Measurements from ENCODE around the gene CHRND. TPM values are rescaled to one million over a fixed set of nuclear protein-coding genes. Genes with fewer than 3 reads are reported as not detected.

CHRND gene
- total RNA-seq, 1 experiment from 2014 or later = not detected

- in situ Hi-C loops (cut with HindIII; ENCODE audit: low pct_unique_long_range_greater_than_20kb, low sequenced_read_pairs) = no loop called here
- DNase-seq (ENCODE audit: low read depth) = no peak
These were observed 39.2 kb upstream of the CHRND start for GRCh38 chr2:232486558-232487384.

DNA sequence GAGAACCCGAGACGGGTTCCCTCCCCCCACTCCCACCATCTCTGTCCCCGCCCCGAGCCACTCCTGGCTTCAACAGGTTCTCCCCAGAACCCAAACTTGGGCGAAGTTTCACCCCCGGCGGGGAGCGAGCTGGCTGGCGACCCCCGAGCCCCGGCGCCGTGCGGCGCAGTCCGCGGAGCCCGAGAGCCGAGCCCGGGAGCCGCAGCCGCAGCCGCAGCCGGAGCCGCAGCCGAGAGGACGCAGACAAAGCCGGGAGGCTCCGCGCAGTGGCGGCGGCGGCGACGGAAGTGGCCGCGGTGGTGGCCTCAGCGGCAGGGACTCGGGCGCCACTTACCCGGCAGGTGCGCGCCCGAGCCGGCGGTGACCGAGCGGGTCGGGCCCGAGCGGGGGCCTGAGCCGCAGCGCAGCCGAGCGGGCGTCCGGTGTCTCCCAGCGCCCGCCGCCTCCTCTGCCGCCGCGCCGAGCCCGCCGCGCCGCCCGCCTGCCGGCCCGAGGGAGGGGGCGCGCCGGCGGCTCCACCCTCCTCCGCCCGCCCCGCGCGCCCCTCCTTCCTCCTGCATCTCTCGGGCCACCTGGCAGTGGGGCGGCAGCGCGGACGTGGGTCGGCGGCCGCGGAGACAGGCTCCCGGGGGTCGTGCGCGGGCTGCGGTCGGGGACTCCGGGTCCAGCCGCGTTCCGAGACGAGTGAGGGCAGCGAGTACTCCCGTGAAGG, 38.4 kb upstream of the CHRND start, which contains the start of gene ECEL1:
TSS of gene ECEL1 (minus strand) at position 450 of the 712 bp plus-strand sequence. CDS start 1,181 bp downstream, outside the sequence.
- DNase-seq (ENCODE audit: low read depth) = no peak
- in situ Hi-C loops (cut with HindIII; ENCODE audit: low pct_unique_long_range_greater_than_20kb, low sequenced_read_pairs) = no loop called here

- DNase-seq (ENCODE audit: low read depth) = no peak
- in situ Hi-C loops (cut with HindIII; ENCODE audit: low pct_unique_long_range_greater_than_20kb, low sequenced_read_pairs) = no loop called here
These were observed 37.8 kb upstream of the CHRND start for GRCh38 chr2:232488097-232488711.

DNA sequence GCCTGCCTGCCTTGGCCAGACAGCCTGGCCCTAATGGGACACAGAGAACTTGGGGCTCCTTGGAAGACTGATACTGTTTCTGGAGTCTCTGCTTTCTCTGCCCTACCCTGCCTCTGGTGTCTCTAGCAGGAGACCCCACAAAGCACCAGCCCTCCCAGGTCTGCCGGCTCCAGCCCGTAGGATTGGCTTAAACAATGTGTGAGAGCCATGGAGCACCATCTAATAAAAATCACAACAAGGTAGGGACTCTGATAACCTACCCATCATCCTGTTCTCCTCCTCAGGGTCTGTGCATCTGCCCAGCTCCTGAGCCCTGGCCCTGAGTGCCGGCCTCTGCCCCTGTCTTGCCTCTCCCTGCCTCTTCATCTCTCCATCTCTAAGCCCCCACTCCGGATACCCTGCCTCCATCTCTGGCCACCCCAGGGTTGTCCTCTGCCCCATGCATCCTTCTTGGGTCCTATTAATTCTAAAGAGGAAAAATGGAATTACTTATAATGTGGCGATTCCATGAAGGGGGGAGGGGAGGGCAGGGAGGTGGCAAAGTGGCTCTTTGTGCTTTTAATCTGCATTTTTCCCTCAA, 37.1 kb upstream of the CHRND start:
- DNase-seq (ENCODE audit: low read depth) = no peak
- in situ Hi-C loops (cut with HindIII; ENCODE audit: low pct_unique_long_range_greater_than_20kb, low sequenced_read_pairs) = no loop called here

- DNase-seq (ENCODE audit: low read depth) = no peak
- in situ Hi-C loops (cut with HindIII; ENCODE audit: low pct_unique_long_range_greater_than_20kb, low sequenced_read_pairs) = no loop called here
These were observed 36.3 kb upstream of the CHRND start for GRCh38 chr2:232489516-232490220.

- in situ Hi-C loops (cut with HindIII; ENCODE audit: low pct_unique_long_range_greater_than_20kb, low sequenced_read_pairs) = no loop called here
- no peak for DNase-seq (ENCODE audit: low read depth)
These were observed 35.5 kb upstream of the CHRND start for GRCh38 chr2:232490221-232491138.

DNA sequence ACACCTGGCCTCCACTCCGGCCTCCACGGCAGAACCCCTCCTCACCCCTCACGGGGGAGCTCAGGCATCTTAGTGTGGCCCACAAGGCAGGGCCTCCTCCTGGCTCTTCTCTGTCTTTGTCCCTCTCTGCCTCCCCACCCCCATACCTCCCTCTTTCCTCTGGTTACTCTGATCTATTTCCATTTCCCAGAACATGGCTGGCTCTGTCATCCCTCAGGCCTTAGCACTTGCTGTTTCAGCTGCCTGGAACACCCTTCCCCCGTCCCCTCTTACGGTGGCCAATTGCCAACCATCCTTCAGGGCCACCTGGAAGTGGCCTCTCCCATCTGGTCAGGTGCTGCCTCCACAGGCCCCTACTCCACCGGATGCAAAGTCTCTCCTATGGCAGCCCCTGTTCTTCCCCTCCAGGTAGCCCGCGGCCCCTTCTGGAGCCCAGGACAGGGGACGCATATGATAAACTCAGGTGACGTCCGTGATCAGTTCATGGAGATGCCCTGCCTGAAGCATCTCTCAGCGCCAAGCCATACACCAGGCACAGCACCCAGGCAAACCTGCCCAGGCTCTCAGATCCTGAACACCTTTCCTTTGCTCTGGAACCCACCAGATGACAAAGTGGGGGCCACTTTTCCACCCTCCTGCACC, 34.7 kb upstream of the CHRND start:
- DNase-seq (ENCODE audit: low read depth) = no peak
- in situ Hi-C loops (cut with HindIII; ENCODE audit: low pct_unique_long_range_greater_than_20kb, low sequenced_read_pairs) = no loop called here

DNA sequence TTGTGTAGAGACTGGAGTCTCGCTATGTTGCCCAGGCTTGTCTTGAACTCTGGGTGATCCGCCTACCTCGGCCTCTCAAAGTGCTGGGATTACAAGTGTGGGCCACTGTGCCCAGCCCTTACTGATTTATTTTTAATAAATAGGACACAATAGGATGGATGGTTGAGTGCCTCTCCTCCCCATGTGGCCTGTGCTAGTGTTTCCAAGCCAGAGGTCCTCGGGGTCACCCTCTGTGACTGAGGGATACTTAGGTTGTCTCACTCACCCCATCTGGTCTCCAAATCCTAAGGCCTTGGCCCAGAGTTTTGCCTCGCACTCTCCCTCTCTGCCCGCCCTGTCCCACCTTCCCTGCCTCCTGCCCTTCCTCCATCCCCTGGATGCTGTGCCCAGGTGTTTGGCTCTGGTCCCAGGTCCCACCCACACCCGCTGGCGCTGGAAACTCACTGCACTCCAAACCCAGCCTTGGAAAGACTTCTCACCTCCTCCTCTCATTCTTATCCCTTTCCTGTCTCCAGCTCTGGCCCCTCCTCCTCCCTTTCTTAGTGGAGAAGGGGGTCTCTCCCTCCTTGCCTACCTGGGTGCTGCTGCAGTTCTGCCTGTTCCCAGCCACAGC, 33.6 kb upstream of the CHRND start:
- DNase-seq (ENCODE audit: low read depth) = no peak
- in situ Hi-C loops (cut with HindIII; ENCODE audit: low pct_unique_long_range_greater_than_20kb, low sequenced_read_pairs) = no loop called here

DNA sequence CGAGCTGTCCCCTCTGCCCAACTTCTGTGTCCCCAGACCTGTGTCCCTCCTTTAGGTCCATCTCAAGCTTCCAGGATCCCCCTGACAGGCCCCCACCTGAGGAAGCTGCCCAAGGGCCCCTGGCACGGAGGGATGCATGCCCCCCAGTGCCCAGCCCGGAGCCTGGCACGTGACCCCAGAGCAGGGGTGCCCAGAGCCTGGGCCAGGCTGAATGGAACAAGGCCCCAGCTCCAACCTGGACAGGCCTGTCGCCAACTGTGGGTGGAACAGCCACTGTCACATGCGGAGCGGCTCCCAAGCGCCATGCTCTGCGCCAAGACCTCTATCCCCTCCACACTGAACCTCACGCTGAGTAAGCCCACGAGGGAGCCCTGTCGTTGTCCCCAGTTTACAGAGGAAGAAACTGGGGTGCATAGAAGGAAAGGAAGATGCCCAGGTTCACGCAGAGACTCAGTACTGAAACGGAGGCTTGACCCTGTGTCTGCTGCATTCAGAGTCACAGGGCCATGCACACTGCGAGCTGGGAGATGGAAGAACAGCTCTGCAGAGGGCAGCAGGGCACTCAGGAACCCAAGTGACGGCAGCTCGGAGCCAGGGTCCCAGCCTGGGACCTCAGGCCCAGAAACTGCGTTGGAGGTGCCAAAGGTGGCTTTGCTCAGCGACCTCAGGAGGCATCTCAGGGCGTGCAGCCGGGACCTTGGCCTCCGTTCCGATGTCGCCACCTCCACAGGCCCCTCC, 32.8 kb upstream of the CHRND start:
- no peak for DNase-seq (ENCODE audit: low read depth)
- in situ Hi-C loops (cut with HindIII; ENCODE audit: low pct_unique_long_range_greater_than_20kb, low sequenced_read_pairs) = no loop called here

DNA sequence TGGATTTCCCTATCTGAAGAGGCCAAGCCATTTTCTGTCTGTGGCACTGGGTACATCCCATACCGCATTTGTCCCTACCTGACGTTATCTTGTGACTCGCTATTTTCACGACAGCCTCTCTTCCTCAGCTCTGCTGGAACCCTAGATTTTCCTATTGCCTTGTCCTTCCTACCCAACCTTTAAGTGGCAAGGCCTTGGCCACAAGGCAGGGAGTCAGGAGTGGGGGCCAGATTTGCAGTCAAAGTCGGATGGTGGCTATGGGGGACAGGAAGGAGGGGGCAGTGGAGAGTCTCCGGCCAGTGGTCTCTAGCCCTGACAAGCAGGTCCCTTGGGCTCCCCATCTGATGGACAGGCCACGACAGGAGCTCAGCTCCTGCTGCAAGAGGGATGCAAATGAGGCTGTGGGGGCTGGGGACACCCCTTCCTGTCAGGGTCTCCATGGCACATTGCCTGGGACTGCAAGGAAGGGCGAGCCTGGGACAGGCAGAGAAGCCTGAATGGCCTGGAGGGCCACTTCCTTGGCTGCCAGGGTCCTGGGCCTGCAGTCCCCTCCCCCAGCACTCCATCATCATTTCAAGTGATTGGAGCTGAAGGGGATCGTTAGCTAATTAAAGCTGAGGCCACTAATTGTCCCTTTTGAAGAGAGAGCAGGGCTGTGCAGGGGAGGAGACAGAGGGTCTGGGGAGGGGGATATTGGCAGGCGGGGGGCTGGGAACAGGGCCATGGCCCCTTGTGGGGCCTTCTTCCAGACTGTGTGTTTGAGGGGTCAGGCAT, 32.1 kb upstream of the CHRND start:
- in situ Hi-C loops (cut with HindIII; ENCODE audit: low pct_unique_long_range_greater_than_20kb, low sequenced_read_pairs) = no loop called here

GRCh38 chr2:232494542-232494941, 31.4 kb upstream of the CHRND start:
- no peak for DNase-seq (ENCODE audit: low read depth)
- in situ Hi-C loops (cut with HindIII; ENCODE audit: low pct_unique_long_range_greater_than_20kb, low sequenced_read_pairs) = no loop called here

More for the DNA sequence above, 32.1 kb upstream of the CHRND start:
- DNase-seq (ENCODE audit: low read depth) = no peak

GRCh38 chr2:232495292-232495691, 30.7 kb upstream of the CHRND start:
- in situ Hi-C loops (cut with HindIII; ENCODE audit: low pct_unique_long_range_greater_than_20kb, low sequenced_read_pairs) = no loop called here
- DNase-seq (ENCODE audit: low read depth) = no peak

DNA sequence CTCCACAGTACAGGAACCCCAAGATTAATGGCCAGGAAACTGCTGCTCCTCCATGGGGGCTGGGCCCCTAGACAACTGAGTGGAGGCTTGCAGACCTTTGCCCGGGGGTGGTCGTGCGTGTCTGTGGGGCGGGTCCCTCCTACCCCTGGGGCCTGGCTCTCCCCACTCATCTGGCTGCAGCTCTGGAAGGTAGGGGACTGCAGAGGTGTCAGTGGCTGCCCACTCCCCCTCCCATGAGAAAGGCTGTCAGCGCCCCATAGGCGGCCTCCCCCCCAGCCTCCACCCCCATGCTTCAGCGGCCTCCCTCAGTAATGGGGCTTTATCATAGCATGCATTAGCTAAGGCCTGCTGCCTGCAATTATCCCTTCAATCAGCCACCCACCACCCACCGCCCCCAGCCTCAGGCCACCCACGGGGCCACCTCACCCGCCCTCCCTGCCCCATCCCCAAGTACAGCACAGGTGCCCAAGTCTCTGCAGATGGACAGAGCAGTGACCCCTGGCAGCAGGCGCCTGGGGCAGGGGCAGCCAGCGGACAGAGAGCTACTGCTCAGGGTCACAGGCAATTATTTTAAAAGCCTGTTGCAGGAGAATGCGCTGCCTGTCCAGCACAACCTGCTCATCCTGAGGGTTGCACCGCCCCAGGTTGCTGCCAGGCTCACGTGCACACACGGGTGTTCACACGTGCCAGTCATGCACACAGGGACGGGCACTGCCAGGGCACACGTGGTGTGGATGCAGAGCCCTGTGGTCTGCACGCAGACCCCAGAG, 29.3 kb upstream of the CHRND start:
- in situ Hi-C loops (cut with HindIII; ENCODE audit: low pct_unique_long_range_greater_than_20kb, low sequenced_read_pairs) = no loop called here
- no peak for DNase-seq (ENCODE audit: low read depth)

GRCh38 chr2:232497348-232497747, 28.6 kb upstream of the CHRND start:
- no peak for DNase-seq (ENCODE audit: low read depth)
- in situ Hi-C loops (cut with HindIII; ENCODE audit: low pct_unique_long_range_greater_than_20kb, low sequenced_read_pairs) = no loop called here

Data from Caki2 (cell line).